Activated T-cell treated with anti-CD3 and anti-CD28 coated beads, Interleukin-2, amount 50 U/mL, for 4 hours (primary cell): ENCODE data around the gene ZBTB7B. TPM values are rescaled to one million over a fixed set of nuclear protein-coding genes. Genes with fewer than 3 reads are reported as not detected.

ENCODE experiments used
- ATAC-seq, 2 donors: fragments of 200-7000 bp; cut with Tn5 transposase; one replicate each; pipeline ENCODE4 v1.10.0; 2021
- DNase-seq: peaks from one replicate; pipeline ENCODE4 v3.0.0-alpha.2; 2020
- H3K27me3 Mint-ChIP-seq: one replicate; pipeline ENCODE4 v1.8.0; 2021; ENCODE audit warnings: low read depth, mixed read lengths
- H3K36me3 Mint-ChIP-seq: one replicate; pipeline ENCODE4 v1.8.0; 2022; ENCODE audit warnings: mixed read lengths; ENCODE audit not compliant: insufficient read depth
- H3K4me1 Mint-ChIP-seq: one replicate; pipeline ENCODE4 v1.8.0; 2021; ENCODE audit warnings: low read depth, mixed read lengths
- H3K4me3 Mint-ChIP-seq: one replicate; pipeline ENCODE4 v1.8.0; 2021; ENCODE audit warnings: mild to moderate bottlenecking, moderate library complexity, mixed read lengths
- H3K9me3 Mint-ChIP-seq: one replicate; pipeline ENCODE4 v1.8.0; 2021; ENCODE audit warnings: mixed read lengths
- total RNA-seq, 3 donors: library from RNA; stranded (reverse); gene quantifications; one replicate each; pipeline ENCODE4 v1.2.1, GENCODE V29; 2021

ZBTB7B gene
- total RNA-seq, 3 donors from 2014 or later = 40.6 to 76.0 (median 52.2) TPM

DNA sequence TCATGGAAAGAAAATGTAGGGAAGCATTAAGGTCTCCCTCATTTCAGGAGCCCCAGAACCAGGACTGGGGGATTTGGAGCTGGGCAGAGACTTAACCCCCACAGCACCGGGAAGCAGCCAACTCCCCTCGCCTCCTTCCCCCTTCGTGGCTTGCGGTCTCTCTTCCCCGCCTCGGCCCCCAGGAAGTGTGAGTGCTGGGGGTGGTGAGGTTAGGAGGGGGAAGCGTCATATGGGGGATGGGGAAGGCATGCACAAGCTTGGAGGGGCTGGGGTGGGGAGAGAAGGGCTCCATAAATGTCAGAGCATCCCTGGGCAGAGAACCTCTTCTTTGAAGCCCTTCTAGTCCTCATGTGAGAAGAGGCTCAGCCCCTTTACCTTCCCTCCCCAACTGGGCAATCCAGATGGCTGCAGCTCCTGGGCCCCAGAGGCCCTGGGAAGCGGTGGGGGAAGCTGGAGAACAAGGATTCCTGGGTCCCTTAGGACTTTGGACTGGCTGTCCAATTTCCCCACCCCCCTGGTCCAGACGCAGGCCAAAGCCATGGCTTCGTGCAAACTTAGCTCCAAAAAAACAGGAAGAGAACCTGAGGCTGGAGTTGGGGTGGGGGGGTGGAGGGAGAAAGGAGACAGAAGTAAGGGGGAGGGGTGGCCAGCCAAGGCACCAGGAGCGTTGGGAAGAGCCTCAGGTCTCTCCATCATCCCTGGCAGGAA lies 7.8 kb downstream of the ZBTB7B start:
- H3K27me3 Mint-ChIP-seq = no peaks in the 10 kb centered on the region
- no peaks in the 10 kb centered on the region for H3K9me3 Mint-ChIP-seq
- peaks cover 75% of the 10 kb centered on the region for H3K4me1 Mint-ChIP-seq
- DNase-seq (no peak), ATAC-seq (no peak)
- H3K36me3 Mint-ChIP-seq = peaks cover 1% of the 10 kb centered on the region
- peak overlapping the region; percentile 86 for H3K4me3 Mint-ChIP-seq

DNA sequence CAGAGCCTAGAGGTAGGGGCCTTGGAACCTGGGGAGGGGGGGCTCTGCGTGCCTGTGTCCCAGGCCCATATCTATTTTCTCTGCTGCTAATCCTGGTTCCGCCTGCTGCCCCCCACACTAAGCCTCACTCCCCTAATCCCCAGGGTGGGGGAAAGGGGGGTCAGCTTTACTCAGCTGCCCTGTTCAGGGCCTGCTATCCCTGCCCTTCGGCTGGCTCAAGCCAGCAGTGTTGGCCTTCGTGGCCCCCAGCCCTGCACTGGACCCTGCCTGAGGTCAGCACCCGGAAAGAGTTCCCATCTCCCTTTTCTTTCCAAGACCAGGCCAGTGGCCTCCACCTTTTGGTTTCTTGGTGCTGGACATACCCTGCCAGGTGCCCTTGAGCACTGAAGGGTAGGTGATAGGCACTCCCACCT lies 8.4 kb downstream of the ZBTB7B start:
- DNase-seq = no peak
- peaks cover 75% of the 10 kb centered on the region for H3K4me1 Mint-ChIP-seq

DNA sequence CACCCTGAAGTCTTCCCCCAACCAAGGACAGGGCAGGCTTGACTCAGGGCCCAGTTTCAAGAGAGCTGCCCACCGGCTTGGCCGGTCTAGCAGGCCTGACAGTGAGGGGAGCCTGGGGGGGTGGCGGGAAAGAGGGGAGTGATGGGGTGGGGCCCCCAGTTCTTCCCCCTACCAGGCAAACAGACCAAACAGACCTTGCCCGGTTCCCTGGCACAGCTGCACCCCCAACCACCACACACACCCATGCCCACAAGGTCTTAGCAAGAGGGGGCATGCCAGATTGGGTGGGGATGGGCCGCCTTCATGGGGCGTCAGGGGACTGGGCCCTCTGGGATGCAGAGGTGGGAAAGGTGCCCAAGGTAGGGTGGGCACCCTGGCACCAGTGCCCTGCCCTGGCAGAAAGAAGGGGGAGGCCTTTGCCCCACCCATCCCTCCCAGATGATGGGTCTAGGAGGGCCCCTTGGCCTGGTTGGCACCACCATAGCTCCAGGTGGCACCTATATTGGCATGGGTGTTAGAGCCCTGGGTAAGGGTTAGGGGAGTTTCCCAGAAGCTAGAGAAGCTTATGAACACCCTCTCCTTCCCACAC lies 8.9 kb downstream of the ZBTB7B start:
- H3K9me3 Mint-ChIP-seq = no peaks in the 10 kb centered on the region
- peaks cover 75% of the 10 kb centered on the region for H3K4me1 Mint-ChIP-seq
- ATAC-seq (no peak), DNase-seq (no peak)
- peaks cover 1% of the 10 kb centered on the region for H3K36me3 Mint-ChIP-seq
- H3K27me3 Mint-ChIP-seq = no peaks in the 10 kb centered on the region
- H3K4me3 Mint-ChIP-seq = peak overlapping the region; percentile 86

More for the DNA sequence above, 8.4 kb downstream of the ZBTB7B start:
- ATAC-seq = no peak
- Mint-ChIP-seq H3K9me3 (no peaks in the 10 kb centered on the region), H3K4me3 (peak overlapping the region; percentile 86), H3K27me3 (no peaks in the 10 kb centered on the region), H3K36me3 (peaks cover 1% of the 10 kb centered on the region)

DNA sequence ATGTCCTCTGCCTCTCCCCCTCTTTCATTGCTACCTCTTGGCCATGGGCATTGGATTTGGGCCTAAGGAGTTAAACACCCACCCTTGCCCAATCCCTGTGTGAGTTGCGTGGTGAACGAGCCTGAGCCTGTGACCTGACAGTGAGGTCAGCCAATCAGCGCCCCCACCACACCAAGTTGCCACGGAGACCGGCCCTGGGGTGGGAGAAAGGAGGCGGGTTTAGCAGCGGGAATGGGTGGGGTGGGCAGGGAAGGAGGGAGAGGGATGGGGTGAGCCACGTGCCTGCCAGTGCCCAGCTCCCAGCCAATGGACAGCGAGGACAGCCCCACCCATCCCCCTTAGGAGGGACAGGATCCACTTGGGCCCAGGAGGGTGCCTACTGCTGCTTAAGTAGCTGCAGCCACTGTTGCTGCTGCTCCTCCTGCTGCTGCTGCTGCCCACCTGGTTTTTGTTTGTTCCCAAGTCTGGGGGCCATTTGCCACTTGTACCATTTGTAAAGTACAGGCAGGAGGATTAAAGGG lies 9.5 kb downstream of the ZBTB7B start:
- peaks cover 75% of the 10 kb centered on the region for H3K4me1 Mint-ChIP-seq
- no peaks in the 10 kb centered on the region for H3K36me3 Mint-ChIP-seq
- DNase-seq (no peak), ATAC-seq (no peak)
- no peaks in the 10 kb centered on the region for H3K9me3 Mint-ChIP-seq
- H3K27me3 Mint-ChIP-seq = no peaks in the 10 kb centered on the region
- peak overlapping the region; percentile 51 for H3K4me3 Mint-ChIP-seq

DNA sequence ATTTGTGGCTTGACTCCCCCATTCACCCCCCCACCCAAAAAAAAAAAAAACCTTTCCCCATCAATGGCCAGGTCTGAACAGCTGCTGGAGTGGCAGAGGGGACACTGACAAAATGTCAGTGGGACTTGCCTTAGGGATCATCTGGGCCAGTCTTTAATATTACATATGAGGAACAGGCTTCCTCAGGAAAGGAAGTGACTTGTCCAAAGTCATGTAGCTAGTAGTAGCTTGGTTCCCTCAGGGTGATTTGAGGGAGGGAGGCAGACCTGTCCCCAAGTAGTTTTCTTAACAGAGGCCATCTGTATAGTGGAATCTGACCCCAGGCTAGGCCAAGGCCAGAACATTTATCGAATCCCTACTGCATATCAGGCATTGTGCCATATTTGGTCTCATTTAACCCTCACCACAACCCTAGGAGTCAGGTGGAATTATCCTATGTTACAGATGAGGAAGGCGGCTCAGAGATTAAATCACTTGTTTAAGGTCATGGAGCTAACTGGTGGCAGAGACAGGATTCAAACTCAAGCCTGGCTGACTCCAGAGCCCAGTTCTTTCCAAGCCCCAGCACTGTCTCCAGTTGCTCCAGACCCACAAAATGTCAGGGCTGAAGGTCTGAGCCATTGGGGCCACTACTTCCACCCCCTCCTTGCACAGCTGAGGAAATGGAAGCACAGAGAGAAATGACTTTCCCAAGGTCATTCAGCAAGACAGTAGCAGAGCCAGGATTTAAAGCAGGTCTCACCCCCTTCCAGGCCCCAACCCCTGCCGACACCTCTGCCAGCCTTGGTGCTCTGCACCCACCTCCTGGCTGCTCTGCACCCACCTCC lies 10.4 kb downstream of the ZBTB7B start:
- ATAC-seq = no peak
- no peaks in the 10 kb centered on the region for H3K9me3 Mint-ChIP-seq

DNA sequence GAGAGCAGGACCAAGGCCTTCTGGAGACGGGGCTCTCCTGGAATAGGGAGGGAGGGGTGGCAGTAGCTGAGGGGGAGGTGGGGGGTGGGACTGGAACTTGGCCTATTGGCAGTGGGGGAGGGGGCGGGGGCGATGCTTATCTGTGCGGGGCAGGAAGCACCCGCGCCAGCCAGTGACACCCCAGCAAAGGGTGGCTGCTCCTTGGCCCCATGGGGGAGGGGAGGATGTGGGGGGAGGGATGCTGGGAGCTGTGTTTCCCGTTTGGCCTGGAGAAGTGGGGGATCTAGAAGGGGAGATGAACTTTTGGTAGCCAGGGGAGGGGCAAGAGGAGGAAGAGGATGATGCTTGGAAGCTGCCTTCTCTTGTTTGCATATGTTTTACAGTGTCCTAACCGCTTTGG lies 11.0 kb downstream of the ZBTB7B start:
- H3K27me3 Mint-ChIP-seq = no peaks in the 10 kb centered on the region
- no peaks in the 10 kb centered on the region for H3K9me3 Mint-ChIP-seq
- no peak for DNase-seq
- no peaks in the 10 kb centered on the region for H3K36me3 Mint-ChIP-seq
- H3K4me1 Mint-ChIP-seq = peaks cover 75% of the 10 kb centered on the region
- H3K4me3 Mint-ChIP-seq = peak overlapping the region; percentile 51
- ATAC-seq = no peak

More for the DNA sequence above, 10.4 kb downstream of the ZBTB7B start:
- Mint-ChIP-seq H3K4me1 (peaks cover 79% of the 10 kb centered on the region), H3K4me3 (peak overlapping the region; percentile 51), H3K36me3 (no peaks in the 10 kb centered on the region), H3K27me3 (no peaks in the 10 kb centered on the region)
- DNase-seq = no peak

DNA sequence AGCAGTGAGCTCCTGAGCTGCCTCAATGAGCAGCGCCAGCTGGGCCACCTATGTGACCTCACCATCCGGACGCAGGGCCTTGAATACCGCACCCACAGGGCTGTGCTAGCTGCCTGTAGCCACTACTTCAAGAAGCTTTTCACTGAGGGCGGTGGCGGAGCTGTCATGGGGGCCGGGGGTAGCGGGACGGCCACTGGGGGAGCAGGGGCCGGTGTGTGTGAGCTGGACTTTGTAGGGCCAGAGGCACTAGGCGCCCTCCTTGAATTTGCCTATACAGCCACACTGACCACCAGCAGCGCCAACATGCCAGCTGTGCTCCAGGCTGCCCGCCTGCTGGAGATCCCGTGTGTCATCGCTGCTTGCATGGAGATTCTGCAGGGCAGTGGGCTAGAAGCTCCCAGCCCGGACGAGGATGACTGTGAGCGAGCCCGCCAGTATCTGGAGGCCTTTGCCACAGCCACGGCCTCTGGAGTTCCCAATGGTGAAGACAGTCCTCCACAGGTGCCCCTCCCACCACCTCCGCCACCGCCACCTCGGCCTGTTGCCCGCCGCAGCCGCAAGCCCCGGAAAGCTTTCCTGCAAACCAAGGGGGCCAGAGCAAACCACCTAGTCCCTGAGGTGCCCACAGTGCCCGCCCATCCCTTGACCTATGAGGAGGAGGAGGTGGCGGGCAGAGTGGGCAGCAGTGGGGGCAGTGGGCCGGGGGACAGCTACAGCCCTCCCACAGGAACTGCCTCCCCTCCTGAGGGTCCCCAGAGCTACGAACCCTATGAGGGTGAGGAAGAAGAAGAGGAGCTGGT lies 12.3 kb downstream of the ZBTB7B start:
- DNase-seq = no peak
- H3K36me3 Mint-ChIP-seq = no peaks in the 10 kb centered on the region
- no peak overlapping the region for H3K4me3 Mint-ChIP-seq
- no peaks in the 10 kb centered on the region for H3K9me3 Mint-ChIP-seq
- no peak for ATAC-seq
- no peaks in the 10 kb centered on the region for H3K27me3 Mint-ChIP-seq
- peaks cover 81% of the 10 kb centered on the region for H3K4me1 Mint-ChIP-seq

DNA sequence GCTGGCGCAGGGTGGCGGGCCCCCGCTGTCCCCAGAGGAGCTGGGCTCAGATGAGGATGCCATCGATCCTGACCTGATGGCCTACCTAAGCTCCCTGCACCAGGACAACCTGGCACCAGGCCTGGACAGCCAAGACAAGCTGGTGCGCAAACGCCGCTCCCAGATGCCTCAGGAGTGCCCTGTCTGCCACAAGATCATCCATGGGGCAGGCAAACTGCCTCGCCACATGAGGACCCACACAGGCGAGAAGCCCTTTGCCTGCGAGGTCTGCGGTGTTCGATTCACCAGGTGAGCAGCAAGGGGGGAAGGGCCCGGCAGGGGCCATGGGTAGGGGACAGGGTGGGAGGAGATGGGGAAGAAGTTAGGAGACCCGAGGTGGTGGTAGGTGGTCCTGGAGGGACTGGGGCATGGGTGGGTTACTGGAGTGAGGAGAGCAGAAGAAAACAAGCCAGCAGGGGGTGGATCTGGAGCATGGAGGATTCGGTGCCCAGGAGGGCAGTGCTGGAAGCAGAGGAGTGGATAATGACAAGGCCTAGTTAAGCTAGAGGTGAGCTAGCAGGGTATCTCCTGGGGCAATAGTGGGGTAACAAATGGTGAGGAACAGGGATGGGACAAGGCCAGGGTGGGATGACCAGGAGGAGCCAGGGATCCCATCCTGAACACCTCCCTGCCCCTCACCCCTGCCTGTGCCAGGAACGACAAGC lies 13.1 kb downstream of the ZBTB7B start:
- Mint-ChIP-seq H3K9me3 (no peaks in the 10 kb centered on the region), H3K27me3 (no peaks in the 10 kb centered on the region), H3K4me1 (peaks cover 77% of the 10 kb centered on the region), H3K36me3 (no peaks in the 10 kb centered on the region), H3K4me3 (peak overlapping the region; percentile 4)
- no peak for DNase-seq
- no peak for ATAC-seq

DNA sequence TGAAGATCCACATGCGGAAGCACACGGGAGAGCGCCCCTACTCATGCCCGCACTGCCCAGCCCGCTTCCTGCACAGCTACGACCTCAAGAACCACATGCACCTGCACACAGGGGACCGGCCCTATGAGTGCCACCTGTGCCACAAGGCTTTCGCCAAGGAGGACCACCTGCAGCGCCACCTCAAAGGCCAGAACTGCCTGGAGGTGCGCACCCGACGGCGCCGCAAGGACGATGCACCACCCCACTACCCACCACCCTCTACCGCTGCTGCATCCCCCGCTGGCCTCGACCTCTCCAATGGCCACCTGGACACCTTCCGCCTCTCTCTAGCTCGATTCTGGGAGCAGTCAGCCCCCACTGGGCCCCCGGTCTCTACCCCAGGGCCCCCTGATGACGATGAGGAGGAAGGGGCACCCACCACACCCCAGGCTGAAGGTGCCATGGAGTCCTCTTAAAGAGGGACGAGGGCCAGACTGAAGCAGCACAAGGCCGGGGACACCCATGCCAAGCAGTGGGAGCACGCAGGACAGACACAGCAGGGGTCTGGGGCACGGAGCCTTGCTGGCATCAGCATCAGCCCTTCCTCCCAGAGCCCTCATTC lies 13.7 kb downstream of the ZBTB7B start:
- Mint-ChIP-seq H3K36me3 (no peaks in the 10 kb centered on the region), H3K9me3 (no peaks in the 10 kb centered on the region)

DNA sequence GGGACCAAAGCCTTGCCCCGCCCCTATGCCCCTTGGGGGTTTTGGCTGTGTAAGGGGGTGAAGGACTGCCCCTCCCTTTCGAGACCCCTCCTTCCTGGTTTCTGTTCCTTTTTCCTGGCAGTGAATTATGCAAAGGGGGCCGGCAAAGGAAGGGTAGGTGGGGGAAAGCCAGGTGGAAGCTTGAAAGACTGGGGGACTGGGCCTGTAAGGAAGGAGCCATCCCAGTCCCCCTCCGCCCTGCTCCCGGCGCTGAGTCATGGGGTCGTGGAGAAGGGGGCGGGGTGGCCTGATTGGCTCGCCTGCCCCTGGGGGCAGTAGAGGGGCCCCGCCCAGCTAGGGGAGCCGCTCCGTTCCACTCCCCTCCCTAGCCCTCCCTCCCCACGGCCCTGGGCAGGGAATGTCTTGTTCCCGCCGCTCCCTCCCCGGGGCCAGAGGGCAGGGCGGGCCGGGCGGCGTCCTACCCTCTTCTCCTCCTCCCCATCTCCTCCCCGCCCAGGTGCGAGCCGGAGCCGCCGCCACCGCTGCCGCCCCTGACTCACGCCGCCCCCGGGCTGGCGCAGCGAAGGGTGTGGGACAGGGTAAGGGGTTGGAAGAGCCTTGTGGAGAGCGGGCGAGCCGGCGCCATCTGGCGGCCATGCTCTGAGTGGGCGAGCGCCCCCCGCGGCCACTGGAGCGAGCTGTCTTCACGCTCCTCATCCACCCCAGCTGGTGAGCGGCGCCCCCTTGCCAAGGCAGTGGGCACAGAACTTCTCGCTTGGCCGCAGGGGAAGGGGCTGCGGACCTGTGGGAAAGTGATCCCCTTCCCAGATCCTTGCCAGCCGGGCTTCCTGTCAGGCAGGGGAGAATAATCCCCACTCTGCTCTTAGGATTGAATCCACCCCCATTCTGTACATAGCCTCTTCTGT lies 14.7 kb downstream of the ZBTB7B start:
- Mint-ChIP-seq H3K27me3 (no peaks in the 10 kb centered on the region), H3K9me3 (no peaks in the 10 kb centered on the region), H3K4me3 (peak overlapping the region; percentile 53), H3K36me3 (no peaks in the 10 kb centered on the region), H3K4me1 (peaks cover 65% of the 10 kb centered on the region)
- ATAC-seq = peak; percentile 94
- peak; percentile 92 for DNase-seq

More for the DNA sequence above, 13.7 kb downstream of the ZBTB7B start:
- Mint-ChIP-seq H3K4me1 (peaks cover 71% of the 10 kb centered on the region), H3K4me3 (peak overlapping the region; percentile 4), H3K27me3 (no peaks in the 10 kb centered on the region)
- ATAC-seq = no peak
- no peak for DNase-seq

DNA sequence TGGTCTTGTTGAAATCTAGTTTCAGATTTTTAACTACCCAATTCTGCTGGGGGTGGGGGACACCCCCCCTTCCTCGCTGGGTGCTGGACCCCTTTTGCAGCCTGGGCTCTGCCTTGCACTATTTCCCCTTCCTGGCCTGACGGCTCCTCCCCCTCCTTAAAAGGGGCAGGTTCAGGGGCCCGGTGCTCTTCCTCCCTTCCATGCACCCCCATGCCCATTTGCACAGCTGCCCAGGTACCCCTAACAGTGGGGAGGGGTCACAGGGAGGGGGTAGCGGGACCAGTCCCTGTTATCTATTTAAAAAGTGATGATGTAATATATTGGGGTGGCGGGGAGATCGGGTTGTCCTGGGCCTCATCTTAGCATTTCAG lies 15.3 kb downstream of the ZBTB7B start:
- peaks cover 58% of the 10 kb centered on the region for H3K4me1 Mint-ChIP-seq
- no peaks in the 10 kb centered on the region for H3K9me3 Mint-ChIP-seq
- DNase-seq (no peak), ATAC-seq (peak in 1 of 2 donors; percentile 0)
- H3K4me3 Mint-ChIP-seq = peak overlapping the region; percentile 53
- no peaks in the 10 kb centered on the region for H3K27me3 Mint-ChIP-seq
- no peaks in the 10 kb centered on the region for H3K36me3 Mint-ChIP-seq

DNA sequence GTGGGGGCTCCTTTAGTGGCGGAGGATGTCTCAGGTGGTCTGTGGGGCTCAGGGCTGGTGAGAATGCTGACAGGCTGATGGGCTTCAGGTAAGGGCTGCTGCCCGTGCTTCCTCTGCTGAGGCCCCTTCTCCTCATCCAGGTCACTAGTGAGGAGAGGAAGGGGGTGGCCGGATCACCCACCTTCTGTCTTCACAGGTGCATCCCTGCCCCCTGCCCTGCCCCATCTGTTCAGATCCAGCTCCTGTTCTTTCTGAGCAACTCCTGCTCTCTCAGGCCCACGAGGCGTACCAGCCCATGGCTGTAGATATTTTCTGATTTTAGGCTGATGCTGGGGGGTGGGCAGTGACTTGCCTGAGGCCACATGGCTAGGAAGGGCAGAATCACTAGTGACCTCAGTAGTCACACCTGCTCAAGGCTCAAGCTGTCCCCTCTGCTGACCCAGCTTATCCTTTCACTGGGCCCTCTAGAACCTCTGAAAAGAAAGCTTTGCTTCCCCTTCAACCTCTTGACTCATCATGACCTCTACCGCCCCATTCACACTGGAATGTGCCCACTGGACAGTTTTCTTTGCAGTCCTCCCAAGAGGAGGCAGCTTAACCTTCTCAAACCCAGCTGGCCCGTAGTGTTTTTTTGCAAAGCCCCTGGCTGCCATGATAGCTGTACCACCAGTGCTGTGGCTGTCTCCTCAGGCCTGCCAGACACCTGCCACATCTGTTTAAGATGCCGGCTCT lies 16.2 kb downstream of the ZBTB7B start:
- ATAC-seq (no peak), DNase-seq (no peak)
- Mint-ChIP-seq H3K9me3 (no peaks in the 10 kb centered on the region), H3K36me3 (no peaks in the 10 kb centered on the region), H3K27me3 (no peaks in the 10 kb centered on the region), H3K4me3 (no peak overlapping the region), H3K4me1 (peaks cover 51% of the 10 kb centered on the region)
